Measurements from ENCODE around the gene CBFA2T2. TPM values are rescaled to one million over a fixed set of nuclear protein-coding genes. Genes with fewer than 3 reads are reported as not detected.

CBFA2T2 gene
- total RNA-seq, 8 experiments from 2014 or later: 4.1 to 24.5 (median 12.5) TPM

DNA sequence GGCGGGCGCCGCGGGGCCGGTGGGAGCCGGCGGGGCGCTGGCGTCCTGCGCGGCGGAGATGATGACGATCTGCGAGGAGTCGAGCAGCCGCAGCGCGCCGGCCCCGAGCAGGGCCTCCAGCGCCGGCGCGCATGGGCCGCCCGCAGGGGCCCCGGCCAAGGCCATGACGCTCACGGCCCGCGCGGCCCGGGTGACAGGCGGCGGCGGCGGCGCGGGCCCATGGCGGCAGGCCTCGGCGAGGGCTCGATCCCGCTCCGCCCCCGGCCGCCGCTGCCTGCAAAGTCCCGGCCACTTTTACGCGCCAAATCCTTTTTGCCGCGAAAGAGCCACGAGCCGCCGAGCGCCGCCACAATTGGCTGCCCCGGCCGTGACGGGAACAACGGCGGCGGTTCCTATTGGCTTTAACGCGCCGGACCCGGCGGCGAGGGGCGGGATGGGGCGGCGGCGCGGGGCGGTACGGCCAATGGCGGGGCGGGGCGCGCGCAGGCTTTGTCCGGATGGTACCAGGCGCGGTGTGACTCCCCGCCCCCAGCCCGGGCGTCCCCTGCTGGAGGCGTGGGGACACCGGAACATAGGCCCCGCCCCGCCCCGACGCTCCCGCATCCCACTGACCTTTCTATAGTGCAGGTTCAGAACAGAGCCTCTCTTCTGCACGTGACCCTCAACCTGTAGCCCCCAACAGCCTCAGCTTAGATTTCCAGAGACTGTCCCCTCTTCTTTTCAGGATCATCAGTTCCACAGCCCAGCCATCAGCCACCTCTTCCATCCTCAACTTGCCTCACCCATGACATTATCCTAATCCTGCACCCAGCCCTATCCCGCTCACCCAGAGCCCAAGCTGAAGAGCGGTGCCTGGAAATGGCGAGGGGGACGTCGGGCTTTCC lies 196.4 kb downstream of the CBFA2T2 start, which contains the start of gene E2F1:
TSS of gene E2F1 (minus strand) at position 286 of the 884 bp plus-strand sequence. CDS start at position 165, 121 bp downstream.
- peaks cover 8 to 11% of the 10 kb centered on the region in 2 donors for H3K4me1 ChIP-seq (replicated peaks in 1 of 2)
- peak within 1 kb of the TSS; percentile 41 to 65 (median 55) for H3K4me3 ChIP-seq
- 0 to 80% (median 25%) methylated on average over 1 to 16 of the region's 101 CpGs; no CpG with 5 or more reads in 6 of the 10 experiments for WGBS, 10 experiments
- peak; percentile 87 to 95 (median 92) for ATAC-seq (replicated peaks in 6 of 8)
- in situ Hi-C loops (cut with MboI; ENCODE audit: low pct_unique_long_range_greater_than_20kb in 2 of 9, low sequenced_read_pairs in 9 of 9, unreplicated experiment in 9 of 9): no loop called here
- H3K27ac ChIP-seq: peak within 1 kb of the TSS; percentile 9 to 53

DNA sequence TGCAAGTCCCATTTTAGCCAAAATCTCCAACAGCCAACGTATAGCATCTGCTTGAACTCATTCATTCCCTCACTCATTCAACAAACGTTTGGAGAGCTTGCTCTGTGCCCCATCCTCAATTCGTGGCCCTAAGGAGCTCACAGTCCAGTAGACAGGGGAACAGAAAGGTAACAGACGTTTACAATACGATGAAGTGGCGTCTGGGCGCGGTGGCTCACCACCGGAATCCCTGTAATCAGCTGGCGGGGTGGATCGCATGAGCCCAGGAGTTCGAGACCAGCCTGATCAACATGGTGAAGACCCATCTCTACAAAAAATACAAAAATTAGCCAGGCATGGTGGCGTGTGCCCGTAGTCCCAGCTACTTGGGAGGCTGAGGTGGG lies 197.1 kb downstream of the CBFA2T2 start:
- Histone ChIP-seq H3K4me1 (replicated peaks in 1 of 2) (peaks cover 8 to 11% of the 10 kb centered on the region in 2 donors), H3K27ac (peak overlapping the region; percentile 9 to 16), H3K4me3 (no peak overlapping the region)
- no peak for ATAC-seq (replicated peaks in 6 of 8)
- WGBS, 10 experiments: 72 to 100% (median 84%) methylated on average over 1 to 11 of the region's 14 CpGs; no CpG with 5 or more reads in 4 of the 10 experiments
- in situ Hi-C loops (cut with MboI; ENCODE audit: low pct_unique_long_range_greater_than_20kb in 2 of 9, low sequenced_read_pairs in 9 of 9, unreplicated experiment in 9 of 9): no loop called here

DNA sequence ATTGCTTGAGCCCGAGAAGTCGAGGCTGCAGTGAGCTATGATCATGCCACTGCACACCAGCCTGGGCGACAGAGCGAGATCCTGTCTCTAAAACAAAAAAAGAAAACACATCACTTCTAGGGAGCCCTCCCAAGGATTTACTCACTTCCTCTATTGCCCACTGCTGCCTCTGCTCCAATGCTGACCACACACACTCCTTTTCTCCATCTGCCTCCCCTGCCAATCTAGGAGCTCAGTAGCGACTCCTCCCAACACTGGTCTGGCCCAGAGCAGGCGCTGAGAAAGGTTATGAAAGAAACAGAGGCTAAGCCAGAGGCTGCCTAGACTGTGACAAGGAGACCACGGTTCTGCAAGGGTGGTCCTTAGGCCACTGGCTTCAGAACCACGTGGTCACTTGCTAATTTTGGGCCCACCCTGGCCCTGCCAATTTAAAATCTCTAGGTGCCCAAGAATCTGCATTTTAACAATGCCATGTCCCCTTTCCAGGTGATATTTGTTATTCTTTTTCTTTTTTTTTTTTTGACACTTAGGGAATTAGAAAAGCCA lies 197.5 kb downstream of the CBFA2T2 start:
- in situ Hi-C loops (cut with MboI; ENCODE audit: low pct_unique_long_range_greater_than_20kb in 2 of 9, low sequenced_read_pairs in 9 of 9, unreplicated experiment in 9 of 9): no loop called here
- ATAC-seq (replicated peaks in 6 of 8): no peak
- Histone ChIP-seq H3K4me1 (replicated peaks in 1 of 2) (peaks cover 8 to 11% of the 10 kb centered on the region in 2 donors), H3K4me3 (no peak overlapping the region), H3K27ac (no peak overlapping the region)
- WGBS, 10 experiments: 37 to 94% (median 74%) methylated on average over 2 to 6 of the region's 8 CpGs; no CpG with 5 or more reads in 3 of the 10 experiments

DNA sequence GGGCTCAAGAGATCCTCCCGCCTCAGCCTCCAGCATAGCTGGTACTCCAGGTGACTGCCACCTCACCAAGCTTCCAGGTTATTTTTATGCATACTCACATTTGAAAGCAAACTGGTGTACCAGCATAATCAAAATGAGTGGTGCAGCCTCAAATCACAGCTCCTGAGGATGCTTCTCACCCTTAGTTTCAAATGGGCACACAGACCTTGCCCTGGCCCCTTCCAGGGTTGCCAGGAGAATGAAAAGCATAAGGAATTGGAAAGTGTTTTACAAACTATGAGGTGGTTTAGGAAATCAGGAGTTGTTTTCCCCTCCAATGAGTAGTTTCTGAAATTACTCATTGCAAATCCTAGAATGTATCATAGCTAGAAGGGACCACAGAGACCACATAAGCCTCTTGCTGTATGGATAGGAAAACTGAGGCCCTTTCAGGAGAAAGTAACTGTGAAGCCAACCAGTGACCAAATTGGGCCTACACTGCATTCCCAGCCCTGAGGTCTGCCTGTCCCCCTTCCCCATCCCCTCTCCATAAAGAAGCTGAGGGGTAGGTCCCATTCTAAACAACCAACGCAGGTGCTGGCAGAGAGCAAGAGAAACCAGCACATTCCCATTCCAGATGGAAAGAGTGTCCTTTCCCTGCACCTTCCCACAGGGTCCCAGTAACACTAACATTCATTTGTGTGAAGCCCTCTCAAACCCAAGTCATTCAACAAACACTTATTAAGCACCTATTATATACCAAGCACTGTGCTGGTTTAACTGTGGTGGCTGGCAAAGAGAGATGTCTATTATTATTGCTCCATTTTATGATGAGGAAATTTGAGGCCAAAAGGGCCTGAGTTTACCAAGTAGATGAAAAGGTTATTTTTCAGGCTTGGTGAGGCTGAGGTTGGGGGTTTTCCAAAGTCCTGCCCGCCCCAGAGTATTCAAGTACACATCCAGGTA lies 198.4 kb downstream of the CBFA2T2 start:
- in situ Hi-C loops (cut with MboI; ENCODE audit: low pct_unique_long_range_greater_than_20kb in 2 of 9, low sequenced_read_pairs in 9 of 9, unreplicated experiment in 9 of 9): no loop called here
- no peak for ATAC-seq (replicated peaks in 6 of 8)
- H3K27ac ChIP-seq: no peak overlapping the region

GRCh38 chr20:33688938-33689424 lies 199.1 kb downstream of the CBFA2T2 start:
- peaks cover 16 to 21% of the 10 kb centered on the region in 2 donors for H3K4me1 ChIP-seq (replicated peaks in 1 of 2)
- in situ Hi-C loops (cut with MboI; ENCODE audit: low pct_unique_long_range_greater_than_20kb in 2 of 9, low sequenced_read_pairs in 9 of 9, unreplicated experiment in 9 of 9): no loop called here
- 83 to 100% (median 98%) methylated on average over 1 to 3 of the region's 3 CpGs; no CpG with 5 or more reads in 4 of the 10 experiments for WGBS, 10 experiments
- H3K4me3 ChIP-seq: no peak overlapping the region
- no peak overlapping the region for H3K27ac ChIP-seq
- no peak for ATAC-seq (replicated peaks in 6 of 8)

More for the DNA sequence above, 198.4 kb downstream of the CBFA2T2 start:
- peaks cover 9 to 13% of the 10 kb centered on the region in 2 donors for H3K4me1 ChIP-seq (replicated peaks in 1 of 2)
- WGBS, 10 experiments: 67 to 100% (median 100%) methylated on average over 1 to 3 of the region's 3 CpGs; no CpG with 5 or more reads in 1 of the 10 experiments
- H3K4me3 ChIP-seq: no peak overlapping the region

DNA sequence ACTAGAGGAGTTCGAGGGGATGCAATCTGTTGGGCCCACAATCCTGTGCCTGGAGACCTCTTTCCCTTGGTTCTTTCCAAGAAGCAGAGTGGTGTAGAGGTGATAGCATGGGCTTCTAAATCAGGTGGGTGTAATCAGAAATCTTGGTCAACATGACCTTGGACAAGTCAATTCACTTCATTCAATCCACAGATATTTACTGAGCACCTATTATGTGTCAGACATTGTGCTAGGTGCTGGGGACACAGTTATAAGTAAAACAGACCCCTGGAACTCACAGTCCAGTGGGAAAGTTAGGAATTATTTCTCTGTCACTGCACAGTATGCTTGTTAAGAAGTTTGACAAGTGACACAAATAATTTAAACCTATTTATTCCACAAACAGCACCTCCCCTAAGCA lies 199.6 kb downstream of the CBFA2T2 start:
- H3K27ac ChIP-seq: no peak overlapping the region
- no peak for ATAC-seq (replicated peaks in 6 of 8)
- peaks cover 17 to 21% of the 10 kb centered on the region in 2 donors for H3K4me1 ChIP-seq (replicated peaks in 1 of 2)
- H3K4me3 ChIP-seq: no peak overlapping the region
- in situ Hi-C loops (cut with MboI; ENCODE audit: low pct_unique_long_range_greater_than_20kb in 2 of 9, low sequenced_read_pairs in 9 of 9, unreplicated experiment in 9 of 9): no loop called here
- 100% methylated on average over 1 of the region's 1 CpG; no CpG with 5 or more reads in 9 of the 10 experiments for WGBS, 10 experiments

GRCh38 chr20:33689973-33690372 lies 200.1 kb downstream of the CBFA2T2 start:
- WGBS, 10 experiments: 0 to 80% (median 32%) methylated on average over 1 to 4 of the region's 4 CpGs; no CpG with 5 or more reads in 2 of the 10 experiments
- Histone ChIP-seq H3K4me1 (replicated peaks in 1 of 2) (peaks cover 13 to 18% of the 10 kb centered on the region in 2 donors), H3K4me3 (no peak overlapping the region), H3K27ac (no peak overlapping the region)
- in situ Hi-C loops (cut with MboI; ENCODE audit: low pct_unique_long_range_greater_than_20kb in 2 of 9, low sequenced_read_pairs in 9 of 9, unreplicated experiment in 9 of 9): no loop called here
- no peak for ATAC-seq (replicated peaks in 6 of 8)

DNA sequence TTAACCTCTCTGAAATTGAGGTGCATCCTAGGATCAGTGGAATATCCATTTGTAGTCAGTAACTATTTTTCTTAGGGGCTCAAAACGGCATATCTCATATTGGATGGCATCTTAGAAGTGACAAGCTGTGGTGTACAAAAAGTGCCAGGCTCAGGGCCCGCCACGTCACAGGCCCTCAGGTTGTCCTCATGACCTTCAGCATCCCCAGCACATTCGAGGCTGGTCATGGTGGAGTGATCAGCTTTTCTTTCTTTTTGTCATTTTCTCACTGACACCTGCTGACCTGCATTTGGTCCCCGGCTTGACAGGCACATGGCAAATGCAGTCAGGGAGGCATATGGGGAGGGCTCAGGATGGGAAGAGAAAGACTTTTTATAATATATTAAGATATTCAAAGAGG lies 203.4 kb downstream of the CBFA2T2 start:
- peak in 3 of 8 experiments; percentile 5 to 23 (median 19) for ATAC-seq (replicated peaks in 6 of 8)

DNA sequence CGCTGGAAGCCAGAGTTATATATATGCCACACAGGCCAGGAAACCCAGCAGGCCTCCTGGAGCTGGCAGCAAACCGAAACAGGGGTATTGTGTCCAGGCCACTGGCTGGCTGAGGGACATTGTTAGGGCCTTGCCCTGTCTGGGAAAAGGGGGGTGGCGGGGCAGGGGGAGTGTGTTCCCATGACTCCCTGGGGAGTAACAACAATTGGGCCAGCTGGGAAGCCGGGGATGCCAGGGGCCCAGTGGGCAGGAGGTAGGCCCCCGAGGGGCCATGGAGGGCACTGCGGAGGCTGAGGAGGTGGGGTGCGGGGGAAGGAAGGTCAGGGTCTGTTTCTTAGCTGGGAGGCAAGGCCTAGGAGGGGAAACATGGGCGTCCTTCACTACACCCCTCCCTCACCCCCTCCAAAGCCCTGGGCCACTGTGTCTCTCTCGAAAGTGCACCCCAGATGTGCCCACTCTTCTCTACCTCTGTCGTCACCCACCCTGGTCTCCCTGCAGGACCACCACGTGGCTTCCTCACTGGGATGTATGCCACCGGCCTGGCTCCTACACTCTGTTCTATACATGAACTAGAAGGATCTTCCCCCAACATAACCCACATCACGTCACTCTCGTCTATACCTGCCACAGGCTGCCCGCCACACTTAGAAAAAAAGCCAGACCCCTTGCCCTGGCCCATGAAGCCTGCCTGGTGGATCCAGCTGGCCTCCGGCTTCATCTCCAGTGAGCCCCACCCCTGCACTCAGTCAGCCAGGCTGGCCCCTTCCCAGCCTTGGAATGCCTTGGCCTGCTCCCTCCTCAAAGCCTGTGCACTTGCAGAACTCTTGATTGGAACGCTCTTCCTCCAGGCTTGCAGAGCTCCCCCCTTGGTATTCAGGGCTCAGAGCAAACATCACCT lies 204.1 kb downstream of the CBFA2T2 start:
- Histone ChIP-seq H3K4me1 (replicated peaks in 1 of 2) (peaks cover 11 to 13% of the 10 kb centered on the region in 2 donors), H3K4me3 (no peak overlapping the region), H3K27ac (no peak overlapping the region)
- peak; percentile 23 to 87 (median 84) for ATAC-seq (replicated peaks in 6 of 8)
- in situ Hi-C loops (cut with MboI; ENCODE audit: low pct_unique_long_range_greater_than_20kb in 2 of 9, low sequenced_read_pairs in 9 of 9, unreplicated experiment in 9 of 9): no loop called here
- 29 to 80% (median 76%) methylated on average over 1 to 4 of the region's 17 CpGs; no CpG with 5 or more reads in 4 of the 10 experiments for WGBS, 10 experiments

More for the DNA sequence above, 203.4 kb downstream of the CBFA2T2 start:
- in situ Hi-C loops (cut with MboI; ENCODE audit: low pct_unique_long_range_greater_than_20kb in 2 of 9, low sequenced_read_pairs in 9 of 9, unreplicated experiment in 9 of 9): no loop called here
- Histone ChIP-seq H3K27ac (no peak overlapping the region), H3K4me3 (no peak overlapping the region), H3K4me1 (replicated peaks in 1 of 2) (peaks cover 11 to 13% of the 10 kb centered on the region in 2 donors)
- WGBS, 10 experiments: 64 to 100% (median 81%) methylated on average over 1 to 4 of the region's 5 CpGs; no CpG with 5 or more reads in 2 of the 10 experiments

- Histone ChIP-seq H3K4me1 (replicated peaks in 1 of 2) (peaks cover 11 to 13% of the 10 kb centered on the region in 2 donors), H3K4me3 (no peak overlapping the region), H3K27ac (no peak overlapping the region)
- in situ Hi-C loops (cut with MboI; ENCODE audit: low pct_unique_long_range_greater_than_20kb in 2 of 9, low sequenced_read_pairs in 9 of 9, unreplicated experiment in 9 of 9): no loop called here
- ATAC-seq (replicated peaks in 6 of 8): peak in 5 of 8 experiments; percentile 11 to 48 (median 19)
- WGBS, 10 experiments: 30 to 100% (median 60%) methylated on average over 1 to 2 of the region's 6 CpGs; no CpG with 5 or more reads in 6 of the 10 experiments
Observed at GRCh38 chr20:33694639-33695012, 204.7 kb downstream of the CBFA2T2 start.

DNA sequence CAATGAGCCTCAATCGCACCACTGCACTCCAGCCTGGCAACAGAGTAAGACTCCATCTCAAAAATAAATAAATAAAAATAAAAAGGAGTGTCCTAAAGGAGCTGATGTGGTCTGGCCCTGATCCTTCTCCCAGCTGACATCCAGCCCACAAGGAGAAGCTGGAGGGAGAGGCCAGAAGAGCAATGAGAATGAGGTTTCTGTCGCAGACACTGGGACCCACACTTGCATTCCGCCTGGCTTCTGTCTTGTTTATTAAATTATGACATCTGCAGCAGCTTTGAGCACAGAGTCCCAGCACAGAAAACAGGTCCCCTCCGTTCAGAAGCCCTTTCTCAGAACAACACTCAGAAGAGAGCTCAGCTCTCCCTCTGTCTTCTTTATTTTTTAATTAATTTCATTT lies 206.6 kb downstream of the CBFA2T2 start:
- Histone ChIP-seq H3K4me3 (no peak overlapping the region), H3K4me1 (replicated peaks in 1 of 2) (peaks cover 11 to 13% of the 10 kb centered on the region in 2 donors), H3K27ac (no peak overlapping the region)
- 52 to 92% (median 74%) methylated on average over 1 to 4 of the region's 4 CpGs; no CpG with 5 or more reads in 3 of the 10 experiments for WGBS, 10 experiments
- ATAC-seq (replicated peaks in 6 of 8): no peak
- in situ Hi-C loops (cut with MboI; ENCODE audit: low pct_unique_long_range_greater_than_20kb in 2 of 9, low sequenced_read_pairs in 9 of 9, unreplicated experiment in 9 of 9): no loop called here
